GM12878 (cell line): ENCODE results near the gene PLCD1. TPM values are rescaled to one million over a fixed set of nuclear protein-coding genes. Genes with fewer than 3 reads are reported as not detected.

ENCODE experiments used
- ATAC-seq: fragments of 200-7000 bp; cut with Tn5 transposase; 3 replicates; pipeline ENCODE4 v1.9.1; 2020; ENCODE audit warnings: mild to moderate bottlenecking, moderate library complexity
- BruUV-seq: library from RNA; stranded (reverse); fragments of 400-500 nt; replicated peaks from 2 replicates; lab custom pipeline; 2021; lab: Mats Ljungman, UMichigan
- CTCF ChIA-PET: fragments of 300-600 bp; sonication (Branson Sonifier 250); formaldehyde crosslinking; extraction: SDS; loops from one replicate; lab custom pipeline; 2021; ENCODE audit warnings: inconsistent platforms; lab: Yijun Ruan, JAX
- POLR2A ChIA-PET: fragments of 350-600 bp; formaldehyde crosslinking; extraction: SDS; loops from one replicate; lab custom pipeline; 2021; ENCODE audit warnings: inconsistent platforms; lab: Charles Lee
- RAD21 ChIA-PET: fragments of 300-600 bp; sonication (Branson Sonifier 250); formaldehyde crosslinking; loops from one replicate; lab custom pipeline; 2023; ENCODE audit warnings: antibody characterized with exemption; ENCODE audit not compliant: unreplicated experiment; lab: Charles Lee
- SMC1A ChIA-PET: fragments of 300-600 bp; sonication (Branson Sonifier 250); formaldehyde crosslinking; loops from one replicate; lab custom pipeline; 2023; ENCODE audit not compliant: unreplicated experiment, uncharacterized antibody; lab: Charles Lee
- DNase-seq: peaks from one replicate; pipeline ENCODE4 v3.0.0-alpha.2; 2011; ENCODE audit warnings: low read depth, low spot score
- FAIRE-seq: peaks from 3 replicates; lab custom pipeline; 2011; peaks lifted over from hg19 to GRCh38; lab: Jason Lieb, UNC
- H2AFZ ChIP-seq: 2 replicates; pipeline ENCODE4 v1.6.0; 2011; ENCODE audit warnings: low read depth, low read length, control low read depth; ENCODE audit not compliant: control insufficient read depth
- H3K27ac ChIP-seq: 2 replicates; pipeline ENCODE4 v1.5.1; 2011; ENCODE audit warnings: control low read depth; ENCODE audit not compliant: control insufficient read depth, insufficient read depth
- H3K27me3 ChIP-seq, 2 experiments: replicated peaks in 1 of 2; 2 replicates each; pipeline versions ENCODE4 v1.6.0 to v1.6.1; 2011; ENCODE audit warnings: low read length in 1 of 2; ENCODE audit not compliant: control insufficient read depth in 2 of 2, insufficient read depth in 2 of 2
- H3K36me3 ChIP-seq, 2 experiments: 2 replicates each; pipeline ENCODE4 v1.5.1; 2011; ENCODE audit warnings: low read length in 1 of 2; ENCODE audit not compliant: control insufficient read depth in 2 of 2, insufficient read depth in 2 of 2
- H3K4me1 ChIP-seq: 2 replicates; pipeline ENCODE4 v1.6.1; 2011; ENCODE audit warnings: mild to moderate bottlenecking, low read length, moderate library complexity, mixed read lengths; ENCODE audit not compliant: control insufficient read depth, insufficient read depth
- H3K4me2 ChIP-seq: 2 replicates; pipeline ENCODE4 v1.6.0; 2011; ENCODE audit warnings: control low read depth; ENCODE audit not compliant: control insufficient read depth, insufficient read depth
- H3K4me3 ChIP-seq: fragments of 200-600 bp; sonication (generic); 2 replicates; pipeline ENCODE4 v1.5.1; 2016
- H3K79me2 ChIP-seq: 2 replicates; pipeline ENCODE4 v1.6.0; 2011; ENCODE audit warnings: low read length; ENCODE audit not compliant: control insufficient read depth, insufficient read depth
- H3K9ac ChIP-seq: 2 replicates; pipeline ENCODE4 v1.8.0; 2011; ENCODE audit warnings: low read length, control low read depth, mixed read lengths; ENCODE audit not compliant: control insufficient read depth, insufficient read depth
- H3K9me3 ChIP-seq: replicated peaks from 3 replicates; pipeline ENCODE4 v1.5.1; 2011; ENCODE audit warnings: mild to moderate bottlenecking, low read length; ENCODE audit not compliant: control insufficient read depth, insufficient read depth
- H4K20me1 ChIP-seq: 2 replicates; pipeline ENCODE4 v1.6.0; 2011; ENCODE audit not compliant: control insufficient read depth, insufficient read depth
- BCL11A ChIP-seq: IDR thresholded peaks from 2 replicates; pipeline ENCODE4 v1.6.1; 2011; ENCODE audit warnings: low read depth, low read length
- BRCA1 ChIP-seq: IDR thresholded peaks from 2 replicates; pipeline ENCODE4 v1.6.1; 2011; ENCODE audit warnings: low read depth, low read length, improper control_type of control experiment
- FOXM1 ChIP-seq: IDR thresholded peaks from 2 replicates; pipeline ENCODE4 v1.6.1; 2012; ENCODE audit warnings: low read depth, mild to moderate bottlenecking, inconsistent platforms, low read length, moderate library complexity
- GATAD2B ChIP-seq: fragments of 450-650 bp; conservative IDR thresholded peaks from 2 replicates; pipeline ENCODE4 v1.6.1; 2017; ENCODE audit warnings: low read depth, mild to moderate bottlenecking, moderate library complexity
- MAX ChIP-seq: IDR thresholded peaks from 2 replicates; pipeline ENCODE4 v1.6.1; 2012; ENCODE audit warnings: low read depth, low read length, improper control_type of control experiment
- NRF1 ChIP-seq: conservative IDR thresholded peaks from 2 replicates; pipeline ENCODE4 v1.6.1; 2011; ENCODE audit warnings: mild to moderate bottlenecking, low read depth, low read length, improper control_type of control experiment
- PKNOX1 ChIP-seq: fragments of 450-650 bp; IDR thresholded peaks from 2 replicates; pipeline ENCODE4 v1.6.1; 2016; ENCODE audit warnings: mild to moderate bottlenecking
- POU2F2 ChIP-seq: IDR thresholded peaks from 3 replicates; pipeline ENCODE4 v1.6.1; 2011; ENCODE audit warnings: low read depth, mild to moderate bottlenecking, low read length, borderline replicate concordance
- RFX5 ChIP-seq: IDR thresholded peaks from 2 replicates; pipeline ENCODE4 v1.6.1; 2011; ENCODE audit warnings: low read depth, low read length, improper control_type of control experiment
- SPI1 ChIP-seq: IDR thresholded peaks from 2 replicates; pipeline ENCODE4 v1.6.1; 2011; ENCODE audit warnings: low read depth, mild to moderate bottlenecking, low read length, moderate library complexity, borderline replicate concordance; ENCODE audit not compliant: insufficient read depth
- ZBED1 ChIP-seq: IDR thresholded peaks from 2 replicates; pipeline ENCODE4 v1.6.1; 2016; ENCODE audit warnings: borderline replicate concordance
- ZNF384 ChIP-seq: IDR thresholded peaks from 2 replicates; pipeline ENCODE4 v1.6.1; 2012; ENCODE audit warnings: low read depth, mild to moderate bottlenecking, low read length, improper control_type of control experiment, borderline replicate concordance
- ZNF687 ChIP-seq: fragments of 450-650 bp; IDR thresholded peaks from 2 replicates; pipeline ENCODE4 v1.6.1; 2017; ENCODE audit warnings: mild to moderate bottlenecking, moderate library complexity
- WGBS: methylation state at CpG from one replicate; pipeline ENCODE4 v1.1.6; 2016; ENCODE audit warnings: low lambda C conversion rate; ENCODE audit not compliant: insufficient replicate concordance, insufficient coverage; ENCODE audit errors: missing lambda C conversion rate; 5-methylcytosine and 5-hydroxymethylcytosine counted together
- in situ Hi-C: fragments of 300-500 bp; cut with MboI; formaldehyde crosslinking; loops from 9 replicates; pipeline ENCODE4 v1.14.3; 2018; ENCODE audit warnings: mixed read lengths
- intact Hi-C: fragments of 100-400 bp; cut with micrococcal nuclease; formaldehyde crosslinking; loops from one replicate; pipeline ENCODE4 v1.14.2; 2022; ENCODE audit not compliant: unreplicated experiment
- polyA plus RNA-seq, 11 experiments: library from polyadenylated mRNA; depleted of rRNA in 4 of 11; unstranded in 6 of 11; stranded (reverse) in 5 of 11; fragments of >200 nt; fragmentation: Nextera tagmentation in 4 of 11; fragmentation: Illumina TruSeq in 1 of 11; extraction: Ambion mirVana in 4 of 11; extraction: Trizol in 1 of 11; gene quantifications; 1 replicate in 1 of 11; 2 replicates in 10 of 11; pipeline versions ENCODE4 v1.2.1 to v1.2.3, GENCODE V29; 2011 to 2016; ENCODE audit warnings: inconsistent platforms in 2 of 11, missing spikeins in 2 of 11, low read depth in 1 of 11
- total RNA-seq, 4 experiments: library from RNA; depleted of rRNA in 3 of 4; stranded (reverse); fragments of >200 nt in 3 of 4; fragmentation: Illumina TruSeq in 1 of 4; extraction: Trizol in 1 of 4; gene quantifications; 2 replicates each; pipeline versions ENCODE4 v1.2.1 to v1.2.3, GENCODE V29; 2013 to 2021

Gene PLCD1
- total and polyA plus RNA-seq, 10 of the 15 experiments (the other 5 are each of a cell fraction or from before 2014, with no cell fraction given), result 0.20 to 3.9 (median 1.2) TPM; not detected in 1

- no peaks in the 10 kb centered on the region for H4K20me1 ChIP-seq
- ChIA-PET CTCF (interaction anchor here (0.7 kb wide), 1 partner anchor 19 kb away, joined by 3 read pairs; no protein-coding TSS in a partner anchor), RAD21 (no interaction called here), SMC1A (interaction anchor here (1.0 kb wide), 1 partner anchor 12 kb away, joined by 3 read pairs; no protein-coding TSS in a partner anchor), POLR2A (no interaction called here)
- no peaks in the 10 kb centered on the region for H3K27me3 ChIP-seq
- FAIRE-seq (no peak), DNase-seq (no peak), ATAC-seq (no peak)
- H3K9ac ChIP-seq, result no peak overlapping the region
- no peaks in the 10 kb centered on the region for H3K79me2 ChIP-seq
- no peak overlapping the region for H2AFZ ChIP-seq
- 63% methylated on average over 3 of the region's 3 CpGs for WGBS
- no peaks in the 10 kb centered on the region; the same call in 2 of the 3 replicates for H3K9me3 ChIP-seq
- in situ Hi-C loops (no loop called here), intact Hi-C loops (no loop called here)
- TF ChIP-seq ZNF384, result no peak
- no peak for TF ChIP-seq POU2F2
- no peak for TF ChIP-seq FOXM1
- BruUV-seq, result no TSS peak
- H3K4me3 ChIP-seq, result no peak overlapping the region
- no peaks in the 10 kb centered on the region for H3K4me1 ChIP-seq
- H3K27ac ChIP-seq, result no peak overlapping the region
- H3K36me3 ChIP-seq, result no peaks in the 10 kb centered on the region
- H3K4me2 ChIP-seq, result no peak overlapping the region
These were observed 13.5 kb downstream of the PLCD1 start for GRCh38 chr3:38015984-38016383.

- POLR2A ChIA-PET, result no interaction called here
- Histone ChIP-seq H3K9ac (no peak overlapping the region), H3K36me3 (no peaks in the 10 kb centered on the region), H3K27ac (no peak overlapping the region), H3K9me3 (no peaks in the 10 kb centered on the region; the same call in 2 of the 3 replicates), H3K4me2 (no peak overlapping the region), H3K27me3 (no peaks in the 10 kb centered on the region), H4K20me1 (no peaks in the 10 kb centered on the region), H3K4me1 (no peaks in the 10 kb centered on the region), H3K79me2 (no peaks in the 10 kb centered on the region), H2AFZ (no peak overlapping the region), H3K4me3 (no peak overlapping the region)
- no peak for DNase-seq
- no TSS peak for BruUV-seq
- CTCF ChIA-PET, result no interaction called here
- intact Hi-C loops, result no loop called here
- no peak for ATAC-seq
- no peak for FAIRE-seq
- in situ Hi-C loops, result no loop called here
- SMC1A ChIA-PET, result interaction anchor here (1.0 kb wide), 1 partner anchor 12 kb away, joined by 3 read pairs; no protein-coding TSS in a partner anchor
- RAD21 ChIA-PET, result no interaction called here
- TF ChIP-seq MAX (no peak), ZNF687 (no peak), PKNOX1 (no peak), ZBED1 (no peak), GATAD2B (no peak), BCL11A (no peak), SPI1 (no peak), RFX5 (no peak), NRF1 (no peak), BRCA1 (no peak)
- 0% methylated on average over 3 of the region's 3 CpGs for WGBS
These were observed 14.0 kb downstream of the PLCD1 start for GRCh38 chr3:38015485-38015884.
